Neural progenitor cell (in vitro differentiated cells): ENCODE measurements around the gene SACM1L.

Experiments
- EZH2 ChIP-seq: fragments of 200-600 bp; sonication (generic); IDR thresholded peaks from 2 replicates; pipeline ENCODE4 v1.6.1; 2017; ENCODE audit warnings: antibody characterized with exemption, mild to moderate bottlenecking, moderate library complexity
- TF ChIP-seq, protein P1 (sequence below): fragments of 200-600 bp; sonication (generic); IDR thresholded peaks from 2 replicates; pipeline ENCODE4 v1.5.1; 2017; ENCODE audit warnings: antibody characterized with exemption, mild to moderate bottlenecking

DNA sequence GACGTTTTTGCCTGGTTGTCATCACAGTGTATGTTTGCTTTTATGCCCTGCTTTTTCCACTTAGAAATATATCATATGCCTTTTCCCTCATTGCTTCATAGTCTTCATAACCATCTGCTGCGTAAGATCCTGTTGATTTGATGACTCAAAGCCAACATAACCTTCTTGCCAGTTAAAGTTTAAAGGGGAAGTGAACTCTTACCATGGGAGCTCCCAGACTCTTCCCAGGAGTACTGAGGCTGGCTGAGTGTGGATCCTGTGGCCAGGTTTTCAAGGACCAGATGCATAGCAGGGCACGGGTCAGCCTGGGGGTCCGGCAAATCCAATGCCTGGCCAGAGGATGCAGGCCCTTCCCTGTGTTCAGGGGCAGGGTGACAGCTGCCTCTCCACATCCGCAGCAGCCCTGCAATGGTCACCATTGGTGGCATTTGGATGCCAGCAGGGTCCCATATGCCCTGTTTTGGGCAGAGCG lies 42.0 kb upstream of the SACM1L start:
- TF ChIP-seq, protein P1, sequence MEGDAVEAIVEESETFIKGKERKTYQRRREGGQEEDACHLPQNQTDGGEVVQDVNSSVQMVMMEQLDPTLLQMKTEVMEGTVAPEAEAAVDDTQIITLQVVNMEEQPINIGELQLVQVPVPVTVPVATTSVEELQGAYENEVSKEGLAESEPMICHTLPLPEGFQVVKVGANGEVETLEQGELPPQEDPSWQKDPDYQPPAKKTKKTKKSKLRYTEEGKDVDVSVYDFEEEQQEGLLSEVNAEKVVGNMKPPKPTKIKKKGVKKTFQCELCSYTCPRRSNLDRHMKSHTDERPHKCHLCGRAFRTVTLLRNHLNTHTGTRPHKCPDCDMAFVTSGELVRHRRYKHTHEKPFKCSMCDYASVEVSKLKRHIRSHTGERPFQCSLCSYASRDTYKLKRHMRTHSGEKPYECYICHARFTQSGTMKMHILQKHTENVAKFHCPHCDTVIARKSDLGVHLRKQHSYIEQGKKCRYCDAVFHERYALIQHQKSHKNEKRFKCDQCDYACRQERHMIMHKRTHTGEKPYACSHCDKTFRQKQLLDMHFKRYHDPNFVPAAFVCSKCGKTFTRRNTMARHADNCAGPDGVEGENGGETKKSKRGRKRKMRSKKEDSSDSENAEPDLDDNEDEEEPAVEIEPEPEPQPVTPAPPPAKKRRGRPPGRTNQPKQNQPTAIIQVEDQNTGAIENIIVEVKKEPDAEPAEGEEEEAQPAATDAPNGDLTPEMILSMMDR: no peak
- TF ChIP-seq EZH2: no peak
